Medulla oblongata (tissue), 1 donor: ENCODE measurements around the gene TSC22D4.
A peak's percentile ranks its signal among the peaks of the same experiment; 100 is the strongest.

Experiments used
- DNase-seq: peaks from one replicate; pipeline ENCODE4 v3.0.0-alpha.2; 2015; ENCODE audit errors: extremely low spot score

TSC22D4 gene

GRCh38 chr7:100492738-100493475 is 13.9 kb upstream of the TSC22D4 start:
- DNase-seq: no peak

- DNase-seq: no peak
These were observed 12.2 kb upstream of the TSC22D4 start for GRCh38 chr7:100491192-100491578.

DNA sequence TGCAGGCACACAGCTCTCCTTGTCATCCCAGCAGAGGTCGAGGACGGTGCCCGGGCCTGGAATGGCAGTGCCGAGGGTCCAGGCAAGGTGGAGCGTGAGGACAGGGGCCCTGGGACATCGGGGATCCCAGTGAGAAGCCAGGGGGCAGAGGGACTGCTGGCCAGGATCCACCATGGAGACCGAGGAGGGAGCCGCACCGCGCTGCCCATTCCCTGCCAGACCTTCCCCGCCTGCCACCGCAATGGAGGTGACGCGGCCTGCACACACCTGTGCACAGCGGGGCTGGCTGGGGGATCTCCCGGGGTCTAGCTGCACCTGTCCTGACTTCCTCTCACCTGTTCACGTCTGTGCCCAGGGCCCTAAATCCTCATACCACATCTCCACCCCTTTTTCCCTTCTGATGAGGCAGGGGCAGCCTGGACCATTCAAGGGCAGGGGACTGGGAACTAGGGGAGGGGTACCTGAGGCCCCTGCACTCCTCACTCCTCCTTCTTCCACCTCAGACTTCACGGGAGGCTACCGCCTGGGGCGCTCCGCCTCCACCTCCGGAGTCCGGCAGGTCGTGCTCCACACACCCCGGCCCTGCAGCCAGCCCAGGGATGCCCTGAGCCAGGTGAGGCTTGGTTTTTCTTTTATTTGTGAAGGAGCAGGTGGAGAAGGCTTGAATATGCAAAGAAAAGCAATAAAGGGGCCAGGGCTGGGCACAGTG is 11.6 kb upstream of the TSC22D4 start:
- DNase-seq: no peak

- peak; percentile 99 for DNase-seq
These were observed 10.8 kb upstream of the TSC22D4 start for GRCh38 chr7:100489824-100490223.

DNA sequence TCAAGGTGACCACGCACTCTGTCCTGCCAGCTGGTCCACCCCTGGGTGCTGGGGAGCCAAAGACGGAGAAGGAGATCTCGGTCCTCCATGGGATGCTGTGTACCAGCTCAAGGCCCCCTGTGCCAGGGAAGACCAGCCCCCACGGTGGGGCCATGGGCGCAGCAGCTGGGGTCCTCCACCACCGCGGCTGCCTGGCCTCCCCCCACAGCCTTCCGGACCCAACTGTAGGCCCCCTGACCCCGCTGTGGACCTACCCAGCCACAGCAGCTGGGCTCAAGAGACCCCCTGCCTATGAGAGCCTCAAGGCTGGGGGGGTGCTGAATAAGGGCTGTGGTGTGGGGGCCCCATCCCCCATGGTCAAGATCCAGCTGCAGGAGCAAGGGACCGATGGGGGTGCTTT is 10.1 kb upstream of the TSC22D4 start:
- DNase-seq: no peak

- no peak for DNase-seq
These were observed 9.5 kb upstream of the TSC22D4 start for GRCh38 chr7:100488333-100489095.

- no peak for DNase-seq
These were observed 7.9 kb upstream of the TSC22D4 start for GRCh38 chr7:100486753-100487446.

DNA sequence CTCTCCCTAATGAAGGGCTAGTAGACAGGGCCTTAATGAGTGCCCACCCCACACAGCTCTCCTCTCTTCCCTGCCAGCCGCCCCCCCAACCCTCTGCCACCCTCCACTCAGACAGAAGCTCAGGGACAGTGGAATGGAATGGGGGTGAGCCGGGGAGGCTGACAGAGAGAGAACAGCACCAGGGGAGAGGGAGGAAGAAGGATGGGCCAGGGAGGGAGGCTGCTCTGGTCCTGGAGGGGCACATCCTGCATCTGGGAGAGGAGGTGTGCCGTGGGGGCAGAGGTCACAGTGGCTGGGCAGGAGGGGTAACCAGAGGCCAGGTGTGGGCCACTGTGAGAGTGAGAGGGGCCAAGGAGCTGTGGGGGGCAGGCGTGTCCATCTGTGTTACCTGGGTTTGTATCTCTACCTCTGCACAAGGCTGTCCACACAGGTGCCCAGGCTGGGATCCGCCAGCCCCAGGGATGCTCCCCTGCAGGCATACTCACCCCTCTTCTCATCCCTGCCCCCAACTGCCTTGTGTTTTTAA is 7.2 kb upstream of the TSC22D4 start:
- DNase-seq: no peak

- no peak for DNase-seq
These were observed 6.5 kb upstream of the TSC22D4 start for GRCh38 chr7:100485471-100485876.

DNA sequence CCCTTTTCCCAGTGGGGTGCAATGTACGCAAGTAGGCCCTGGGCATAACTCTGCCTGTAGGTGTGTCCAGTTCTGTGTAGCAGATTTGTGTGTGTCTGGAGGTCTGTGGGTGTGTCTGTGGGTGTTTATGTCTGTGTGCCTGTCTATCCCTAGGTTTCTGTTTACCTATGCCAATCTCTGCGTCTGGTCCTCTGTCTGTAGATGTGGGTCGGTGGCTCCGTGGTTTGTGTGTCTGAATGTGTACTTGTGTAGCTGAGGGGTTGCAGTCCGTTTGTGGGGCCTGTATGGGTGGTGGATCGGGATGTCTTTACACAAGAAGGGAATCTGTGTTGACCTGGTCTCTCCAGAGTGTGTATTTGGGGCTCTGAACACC is 5.6 kb upstream of the TSC22D4 start:
- DNase-seq: no peak

- DNase-seq: no peak
These were observed 5.0 kb upstream of the TSC22D4 start, which contains the start of gene NYAP1 for GRCh38 chr7:100483722-100484672. Gene NYAP1 (plus strand): TSS chr7:100483927. CDS start chr7:100485312, 1,385 bp downstream.

- no peak for DNase-seq
These were observed 4.2 kb upstream of the TSC22D4 start for GRCh38 chr7:100483090-100483721.

- DNase-seq: no peak
These were observed 3.7 kb upstream of the TSC22D4 start for GRCh38 chr7:100482728-100483089.

DNA sequence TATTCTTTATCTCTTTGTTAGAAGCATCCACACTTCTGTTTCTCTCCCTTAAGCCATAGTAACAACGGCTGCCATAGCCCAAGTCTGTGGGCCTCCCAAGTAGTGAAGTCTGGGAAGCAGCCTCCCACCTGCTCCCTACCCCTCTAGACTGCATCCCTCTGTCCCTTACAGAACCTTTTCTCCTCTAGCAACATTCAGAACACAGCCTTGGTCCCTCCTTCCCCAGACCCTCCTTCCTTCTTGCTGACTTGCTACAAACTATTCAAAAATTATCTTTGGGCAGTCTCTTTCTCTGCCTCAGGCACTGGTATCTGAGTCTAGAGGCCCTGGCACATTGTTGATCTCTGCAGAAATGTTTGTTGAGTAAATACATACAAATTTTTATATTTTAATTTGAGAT is 2.5 kb upstream of the TSC22D4 start:
- DNase-seq: no peak

GRCh38 chr7:100477871-100478267 is 1.1 kb downstream of the TSC22D4 start:
- DNase-seq: no peak

- no peak for DNase-seq
These were observed 1.8 kb downstream of the TSC22D4 start for GRCh38 chr7:100476903-100477870.

DNA sequence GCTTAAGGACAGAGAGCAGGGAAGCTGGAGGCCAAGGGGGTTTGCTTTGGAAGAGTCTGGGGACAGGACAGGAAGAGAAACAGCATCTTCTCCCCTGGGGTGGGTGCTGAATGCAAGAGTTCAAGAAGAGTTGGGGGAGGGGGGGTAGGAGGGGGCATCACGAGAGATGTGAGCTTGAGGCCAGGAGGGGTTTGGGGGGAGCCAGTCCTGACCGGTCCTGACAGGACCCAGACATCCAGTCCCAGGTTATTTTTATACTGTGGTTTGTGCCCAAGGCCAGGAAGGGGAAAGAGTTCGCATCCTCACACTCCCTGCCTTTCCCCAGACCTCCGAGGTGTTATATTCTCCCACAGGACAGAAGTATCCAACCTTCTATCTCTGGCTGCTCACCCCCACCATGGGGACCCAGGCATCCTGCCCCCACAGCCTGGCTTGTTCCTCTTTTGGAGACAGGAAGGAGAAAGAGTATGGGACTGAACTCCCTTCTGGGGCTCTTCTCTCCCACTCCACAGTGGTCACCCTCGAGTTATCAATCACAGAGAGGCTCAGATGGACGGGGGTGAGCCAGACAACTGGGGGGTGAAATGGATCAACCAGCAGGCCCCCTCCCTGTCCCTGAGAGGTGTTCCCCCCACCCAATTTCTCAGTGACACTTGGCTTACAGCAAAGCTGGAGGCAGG is 2.8 kb downstream of the TSC22D4 start:
- no peak for DNase-seq

GRCh38 chr7:100475549-100475948 is 3.5 kb downstream of the TSC22D4 start:
- no peak for DNase-seq
